GM21576 (cell line): ENCODE results near the gene WDHD1.
"Not testable (repeated sequence)": the region's sequence is repeated elsewhere in the genome, so short reads cannot be mapped to it uniquely, and the experiment has no call there.

ENCODE experiments used
- ATAC-seq: cut with Tn5 transposase; IDR thresholded peaks from one replicate; pipeline ENCODE4 v1.9.1; 2021; ENCODE audit warnings: mild to moderate bottlenecking, moderate library complexity; ENCODE audit not compliant: unreplicated experiment

The WDHD1 gene

DNA sequence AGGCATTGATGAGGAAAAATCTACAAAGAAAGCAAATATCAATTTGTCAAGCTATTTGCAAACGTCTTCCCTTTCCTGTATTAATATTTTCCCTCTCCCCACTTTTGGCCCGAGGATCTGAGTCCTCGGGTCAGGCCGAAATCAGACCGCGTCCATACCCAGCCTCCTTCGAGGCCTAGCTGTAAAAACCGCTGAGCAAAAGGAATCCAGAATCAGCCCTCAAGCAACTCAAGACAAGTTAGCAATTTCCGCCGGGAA lies 24.2 kb upstream of the WDHD1 start:
- peak; percentile 15 for ATAC-seq

DNA sequence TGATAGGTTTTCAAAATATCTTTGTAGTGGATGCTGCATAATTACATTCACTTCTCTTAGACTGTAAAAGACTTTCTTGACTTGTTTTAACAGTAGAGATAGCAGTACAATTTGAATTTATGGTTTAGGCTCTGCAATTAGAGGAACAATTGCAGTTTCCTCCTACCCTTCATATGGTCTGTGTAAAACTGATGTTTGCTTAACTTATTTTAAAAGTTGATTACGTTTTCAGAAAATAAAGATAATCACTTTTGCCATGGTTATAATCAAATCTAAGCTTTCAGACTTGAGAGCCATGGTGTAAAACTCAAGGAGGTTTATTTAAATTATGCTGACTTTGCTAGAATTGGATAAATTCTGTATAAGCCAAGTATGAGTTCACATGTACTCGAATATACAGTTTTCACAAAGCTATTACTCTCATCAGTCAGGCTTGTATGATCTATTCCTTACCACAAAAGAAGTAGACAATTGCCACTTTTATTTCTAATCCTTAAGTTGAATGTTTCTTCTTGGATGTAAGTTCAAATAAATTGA lies 22.1 kb upstream of the WDHD1 start:
- ATAC-seq = no peak

DNA sequence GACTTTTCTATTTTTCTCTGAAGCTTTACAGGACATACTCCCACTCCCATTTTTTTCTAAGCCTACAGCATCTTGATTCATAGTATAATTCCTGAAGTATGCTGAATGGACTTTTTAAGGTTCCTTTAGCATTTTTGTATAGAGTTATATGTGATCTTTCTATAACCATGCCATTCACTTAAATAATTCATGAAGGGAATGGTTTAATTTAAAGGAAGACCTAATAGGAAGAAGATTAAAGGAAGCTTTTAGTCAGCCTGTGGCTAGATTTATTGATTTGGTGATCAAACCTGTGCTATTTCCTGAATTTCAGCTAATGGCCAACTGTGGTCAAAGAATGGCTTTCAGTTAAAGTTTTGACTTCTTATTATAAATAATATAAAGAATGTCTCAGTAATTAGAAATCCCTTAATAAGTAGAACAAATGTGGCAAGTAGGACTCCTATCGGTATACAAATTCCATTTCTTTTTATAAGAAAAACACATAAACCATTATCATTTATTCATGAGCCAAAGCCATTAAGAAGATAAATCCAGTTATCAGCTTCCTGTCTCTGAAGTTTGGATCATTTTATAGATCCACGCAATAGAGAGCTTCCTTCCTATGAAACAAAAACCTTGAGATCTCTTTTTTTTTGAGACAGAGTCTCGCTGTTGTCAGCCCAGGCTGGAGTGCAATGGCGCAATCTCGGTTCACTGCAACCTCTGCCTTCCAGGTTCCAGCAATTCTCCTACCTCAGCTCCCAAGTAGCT lies 20.6 kb upstream of the WDHD1 start:
- no peak for ATAC-seq

DNA sequence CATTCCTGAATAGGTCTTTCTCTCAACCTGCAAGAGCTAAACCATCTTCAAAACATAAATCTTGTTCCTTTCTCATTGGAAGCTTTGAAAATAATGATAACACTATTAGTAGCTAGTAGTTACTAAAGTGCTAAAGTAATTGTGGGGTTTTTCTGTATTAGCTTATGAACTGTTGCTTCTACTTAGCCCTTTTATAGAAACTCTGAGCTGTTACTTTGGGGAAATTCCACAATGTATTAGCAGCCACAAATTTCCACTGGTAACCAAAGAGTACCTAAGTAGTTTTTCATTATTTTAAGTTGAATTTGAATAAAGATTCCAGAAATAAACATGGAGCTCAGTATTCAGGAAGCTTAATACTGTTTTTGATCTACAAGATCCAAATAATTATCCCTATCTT lies 18.2 kb upstream of the WDHD1 start:
- ATAC-seq = no peak

DNA sequence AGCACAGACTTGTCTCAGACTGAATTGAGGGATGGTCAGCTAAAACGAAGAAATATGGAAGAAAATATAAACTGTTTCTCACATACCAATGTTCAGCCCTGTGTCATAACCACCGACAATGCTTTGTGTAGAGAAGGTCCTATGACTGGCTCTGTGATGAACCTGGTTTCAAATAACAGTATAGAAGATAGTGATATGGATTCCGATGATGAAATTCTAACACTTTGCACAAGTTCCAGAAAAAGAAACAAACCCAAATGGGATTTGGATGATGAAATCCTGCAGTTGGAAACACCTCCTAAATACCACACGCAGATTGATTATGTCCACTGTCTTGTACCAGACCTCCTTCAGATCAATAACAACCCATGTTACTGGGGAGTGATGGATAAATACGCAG lies 16.6 kb upstream of the WDHD1 start:
- ATAC-seq = no peak

DNA sequence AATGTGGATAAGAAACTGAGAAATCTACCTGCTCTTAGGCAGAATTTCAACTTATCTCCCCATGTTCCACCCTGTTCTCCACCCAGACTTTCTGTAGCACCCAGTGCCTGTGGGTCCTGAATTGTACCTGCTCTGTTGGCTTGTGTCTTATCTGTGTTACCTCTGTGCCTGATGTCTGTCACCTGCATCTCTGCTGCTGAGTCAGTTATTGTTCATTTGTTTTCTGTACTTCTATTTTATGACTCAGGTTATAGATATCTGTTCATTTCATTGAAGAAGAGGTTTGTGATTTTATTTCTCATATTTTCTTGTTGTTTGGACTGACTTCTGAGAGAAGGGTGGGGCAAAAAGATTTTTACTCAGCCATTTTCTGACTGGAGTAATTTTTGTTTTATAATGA lies 11.8 kb upstream of the WDHD1 start:
- ATAC-seq = no peak

DNA sequence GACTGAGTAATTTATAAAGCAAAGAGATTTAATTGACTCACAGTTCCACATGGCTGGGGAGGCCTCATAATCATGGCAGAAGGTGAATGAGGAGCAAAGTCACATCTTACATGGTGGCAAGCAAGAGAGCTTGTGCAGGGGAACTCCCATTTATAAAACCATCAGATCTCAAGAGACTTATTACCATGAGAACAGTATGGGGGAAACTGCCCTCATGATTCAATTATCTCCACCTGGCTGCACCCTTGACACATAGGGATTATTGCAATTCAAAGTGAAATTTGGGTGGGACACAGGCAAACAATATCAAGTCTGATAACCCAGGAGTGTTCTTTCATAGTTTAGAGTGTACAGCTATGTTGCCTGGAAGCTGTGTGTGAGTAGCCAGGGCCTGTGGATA lies 11.1 kb upstream of the WDHD1 start:
- ATAC-seq = not testable (repeated sequence)

DNA sequence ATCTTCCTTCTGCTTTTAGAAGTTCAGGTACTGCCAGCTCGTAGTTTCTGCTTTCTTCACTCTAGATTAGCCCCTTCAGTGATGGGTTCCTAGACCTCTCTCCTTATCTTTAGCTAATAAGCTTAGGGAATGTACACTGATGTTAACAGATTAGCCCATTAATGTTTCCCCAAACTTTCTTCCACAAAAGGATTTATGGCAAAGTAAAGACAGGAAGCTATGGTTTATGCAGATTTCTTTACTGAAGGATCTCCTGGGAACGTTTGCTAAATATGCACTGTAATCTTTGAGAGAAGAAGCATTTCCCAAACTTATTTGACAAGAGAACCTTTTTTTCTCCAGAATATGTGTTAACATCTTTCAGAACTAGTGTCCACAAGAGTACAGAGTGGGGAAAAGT lies 4.3 kb upstream of the WDHD1 start:
- no peak for ATAC-seq

DNA sequence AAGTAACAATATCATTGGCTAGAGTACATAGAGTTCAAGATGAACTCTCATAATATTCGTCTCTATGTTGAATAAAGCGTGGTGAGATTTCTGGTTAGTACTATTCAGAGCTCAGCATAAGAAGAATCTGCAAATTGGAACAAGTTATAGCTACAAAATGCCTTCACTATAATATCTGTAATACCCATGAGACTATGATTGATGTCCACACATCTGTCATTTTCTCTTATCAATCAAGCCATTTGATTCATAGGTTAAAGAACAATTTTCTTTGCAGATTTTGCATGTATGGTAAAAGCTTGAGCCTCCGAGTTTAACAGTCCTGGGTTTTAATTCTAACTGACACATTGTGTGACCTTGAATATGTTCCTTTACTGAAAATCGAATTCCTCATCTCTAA lies 1.6 kb upstream of the WDHD1 start:
- no peak for ATAC-seq

DNA sequence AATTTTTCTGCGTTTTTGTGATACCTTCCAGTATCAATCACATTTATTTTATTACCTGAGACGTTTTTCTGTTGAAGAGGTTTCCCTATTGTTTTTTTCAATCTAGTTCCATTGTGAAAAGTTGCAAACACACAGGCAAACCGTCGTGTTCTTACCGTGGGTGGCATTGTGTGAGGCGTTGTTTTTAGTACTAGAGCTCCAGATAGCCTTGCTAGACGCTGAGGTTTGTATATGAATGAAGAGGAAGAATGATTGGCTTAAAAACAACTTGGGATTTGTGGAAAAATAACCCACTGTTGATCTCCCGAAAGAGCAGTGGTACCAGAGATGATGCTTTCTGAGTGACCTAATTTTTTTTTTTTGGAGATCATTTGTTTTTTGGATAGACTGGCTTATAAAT lies 1.2 kb upstream of the WDHD1 start:
- ATAC-seq = no peak

DNA sequence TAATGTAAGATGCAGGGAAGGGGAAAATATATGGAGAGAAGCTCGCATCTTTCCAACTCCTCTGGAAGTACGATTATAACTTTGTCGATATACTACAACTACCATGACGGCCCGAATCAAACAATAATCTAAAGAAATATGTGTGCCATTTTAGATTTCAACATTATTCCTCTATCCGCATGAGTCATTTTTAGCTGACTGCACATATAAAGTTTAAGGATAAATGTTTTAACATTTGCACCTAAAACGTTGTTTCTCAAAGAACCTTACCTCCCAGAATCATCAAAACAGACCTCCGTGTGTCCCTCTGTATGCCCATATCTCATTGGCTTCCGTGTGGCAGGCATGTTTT lies 482 bp downstream of the WDHD1 start:
- ATAC-seq = no peak

DNA sequence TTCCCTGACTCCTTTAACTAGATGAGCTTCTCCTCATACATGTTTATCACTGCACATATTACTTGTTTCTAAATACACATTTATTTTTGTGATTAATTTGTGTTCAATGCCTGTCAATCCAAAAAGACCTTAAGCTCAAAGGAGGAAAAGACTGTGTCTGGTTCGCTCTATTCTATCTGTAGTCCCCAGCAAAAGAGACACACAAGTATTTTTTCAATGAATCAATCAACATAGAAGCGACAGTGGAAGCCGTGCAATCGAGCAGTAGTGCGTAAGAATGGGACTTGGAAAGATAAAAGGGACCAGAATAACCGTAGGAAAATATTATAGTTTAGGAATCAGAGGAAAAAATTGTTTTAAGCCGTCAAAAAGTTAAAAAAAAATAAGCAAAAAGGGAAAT lies 951 bp downstream of the WDHD1 start:
- ATAC-seq = no peak

DNA sequence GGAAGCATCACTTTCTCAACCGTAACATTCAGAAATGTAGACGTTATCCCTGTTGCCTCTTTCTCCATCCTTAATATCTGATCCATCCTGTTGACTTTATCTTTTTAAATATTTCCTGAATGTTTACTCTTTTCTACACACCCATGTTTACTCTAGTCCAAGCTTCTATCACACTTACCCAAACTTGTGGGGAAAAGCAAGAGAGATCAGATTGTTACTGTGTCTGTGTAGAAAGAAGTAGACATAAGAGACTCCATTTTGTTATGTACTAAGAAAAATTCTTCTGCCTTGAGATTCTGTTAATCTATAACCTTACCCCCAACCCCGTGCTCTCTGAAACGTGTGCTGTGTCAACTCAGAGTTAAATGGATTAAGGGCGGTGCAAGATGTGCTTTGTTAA lies 2.5 kb downstream of the WDHD1 start:
- not testable (repeated sequence) for ATAC-seq

DNA sequence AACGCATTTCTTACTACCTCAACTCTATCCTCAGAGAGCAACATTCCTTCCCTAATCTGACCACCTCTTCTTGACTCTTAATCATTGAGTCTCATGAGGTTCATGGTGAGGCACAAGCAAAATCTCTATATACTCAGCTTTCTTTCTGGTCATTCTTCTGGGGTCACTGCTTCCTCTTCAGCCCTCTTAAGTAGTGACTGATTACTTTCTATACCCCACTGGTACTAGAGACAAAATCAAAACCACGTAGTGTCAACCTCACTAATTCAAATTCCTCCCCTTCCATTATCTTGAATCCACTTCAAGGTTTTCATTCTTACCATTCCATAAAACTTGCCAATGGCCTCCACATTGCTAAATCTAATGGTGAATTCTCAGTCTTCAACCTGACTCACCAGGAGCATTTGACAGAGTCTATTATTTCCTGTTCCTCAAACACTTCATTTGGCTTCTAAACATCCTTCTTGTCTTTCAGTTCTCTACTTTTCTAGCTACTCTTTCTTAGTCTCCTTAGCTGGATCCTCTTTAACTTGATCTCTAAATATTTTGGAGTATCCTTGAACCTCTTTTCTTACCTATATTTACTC lies 6.8 kb downstream of the WDHD1 start:
- ATAC-seq = no peak

DNA sequence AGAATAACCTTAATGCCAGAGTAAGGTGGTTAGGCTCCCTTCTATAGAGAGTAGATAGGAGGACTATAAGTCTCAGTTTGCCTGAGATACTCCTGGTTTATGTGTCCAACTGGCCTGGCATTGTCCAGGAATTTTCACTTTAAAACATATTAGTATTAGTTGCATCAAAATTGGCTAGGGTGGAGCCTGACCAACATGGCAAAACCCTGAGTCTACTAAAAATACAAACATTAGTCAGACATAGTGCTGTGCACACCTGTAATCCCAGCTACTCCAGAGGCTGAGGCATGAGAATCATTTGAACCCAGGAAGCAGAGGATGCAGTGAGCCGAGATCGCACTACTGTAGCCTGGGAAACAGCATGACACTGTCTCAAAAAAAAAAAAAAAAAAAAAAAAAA lies 11.9 kb downstream of the WDHD1 start:
- no peak for ATAC-seq

DNA sequence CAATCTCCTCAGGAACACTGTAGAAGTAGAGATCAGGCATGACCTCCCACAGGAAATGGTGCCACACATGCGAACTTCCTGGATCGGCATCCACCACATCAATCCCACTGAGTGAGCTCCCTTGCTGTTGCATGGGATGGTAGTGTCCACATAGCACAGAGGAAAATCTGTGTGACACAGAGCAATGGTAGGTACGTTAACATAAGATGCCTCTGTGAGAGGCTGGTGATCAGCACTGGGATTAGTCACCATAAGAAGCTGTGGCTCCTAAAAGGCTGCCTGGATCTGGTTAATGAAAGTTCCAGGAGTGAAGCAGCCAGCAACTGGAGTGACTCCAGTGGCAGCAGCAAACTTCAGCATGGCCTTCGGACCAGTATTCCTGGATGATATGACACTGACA lies 21.8 kb downstream of the WDHD1 start:
- no peak for ATAC-seq

DNA sequence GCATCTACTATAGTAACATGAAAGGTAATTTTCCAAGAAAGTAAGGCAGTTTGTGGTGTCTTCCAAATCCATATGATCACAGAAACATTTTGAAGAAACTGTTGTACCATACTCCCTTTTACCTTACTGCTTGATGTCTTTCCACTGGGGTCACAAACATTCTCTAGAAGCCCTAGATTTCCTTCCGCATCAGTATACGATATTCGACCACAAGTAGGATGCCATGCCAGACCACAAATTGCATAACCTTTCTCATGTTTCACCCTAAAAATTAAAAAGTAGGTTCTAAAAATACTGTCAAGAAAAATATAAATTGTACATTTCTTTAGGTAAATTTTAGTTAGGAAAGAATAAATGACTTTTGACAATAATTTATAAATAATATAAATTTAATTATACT lies 26.5 kb downstream of the WDHD1 start:
- ATAC-seq = no peak

DNA sequence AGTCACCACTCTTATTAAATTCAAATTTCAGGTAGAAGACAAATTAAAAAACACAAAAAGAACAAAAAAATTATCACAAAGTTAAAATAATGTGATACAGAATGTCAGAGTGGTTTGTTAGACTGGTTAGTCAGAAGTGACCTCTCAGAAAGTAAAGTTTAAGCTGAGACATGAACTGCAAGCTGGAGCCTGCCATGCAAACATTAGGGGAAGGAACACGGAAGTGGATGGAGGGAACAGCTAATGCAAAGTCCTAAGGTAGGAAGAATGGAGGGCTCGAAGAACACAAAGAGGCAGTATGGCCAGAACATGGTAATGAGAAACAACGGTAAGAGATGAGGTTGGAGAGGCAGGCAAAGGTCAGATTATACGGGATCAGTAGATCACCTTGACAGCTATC lies 41.7 kb downstream of the WDHD1 start:
- no peak for ATAC-seq

DNA sequence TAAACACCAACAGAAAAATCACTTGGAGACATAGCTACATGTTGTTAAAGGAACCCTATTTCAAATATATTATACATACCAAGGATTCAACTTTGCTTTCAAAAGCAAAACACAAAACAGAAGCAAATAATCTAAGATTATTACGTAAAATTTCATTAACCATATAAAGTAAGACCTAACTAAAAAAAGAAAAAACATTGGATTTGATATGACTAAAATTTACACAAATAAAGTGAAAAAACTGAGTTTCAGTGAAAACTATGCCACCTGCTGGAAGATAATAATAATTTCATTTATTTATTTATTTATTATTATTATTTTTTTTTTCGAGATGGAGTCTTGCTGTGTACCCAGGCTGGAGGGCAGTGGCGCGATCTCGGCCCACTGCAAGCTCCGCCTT lies 45.2 kb downstream of the WDHD1 start:
- ATAC-seq = no peak

DNA sequence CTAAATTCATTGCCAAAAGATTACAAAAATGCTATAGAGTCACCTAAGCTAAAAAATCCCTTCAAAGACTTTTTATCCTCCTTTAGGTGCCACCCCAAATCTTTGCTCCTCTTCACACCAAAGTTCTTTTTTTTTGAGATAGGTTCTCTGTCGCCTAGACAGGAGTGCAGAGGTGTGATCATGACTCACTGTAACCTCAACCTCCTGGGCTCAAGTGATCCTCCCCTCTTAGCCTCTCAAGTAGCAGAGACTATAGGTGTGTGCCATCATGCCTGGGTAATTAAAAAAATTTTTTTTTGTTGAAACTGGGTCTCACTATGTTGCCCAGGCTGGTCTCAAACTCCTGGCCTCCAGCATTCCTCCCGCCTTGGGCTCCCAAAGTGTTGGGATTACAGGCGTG lies 47.9 kb downstream of the WDHD1 start:
- ATAC-seq = no peak

DNA sequence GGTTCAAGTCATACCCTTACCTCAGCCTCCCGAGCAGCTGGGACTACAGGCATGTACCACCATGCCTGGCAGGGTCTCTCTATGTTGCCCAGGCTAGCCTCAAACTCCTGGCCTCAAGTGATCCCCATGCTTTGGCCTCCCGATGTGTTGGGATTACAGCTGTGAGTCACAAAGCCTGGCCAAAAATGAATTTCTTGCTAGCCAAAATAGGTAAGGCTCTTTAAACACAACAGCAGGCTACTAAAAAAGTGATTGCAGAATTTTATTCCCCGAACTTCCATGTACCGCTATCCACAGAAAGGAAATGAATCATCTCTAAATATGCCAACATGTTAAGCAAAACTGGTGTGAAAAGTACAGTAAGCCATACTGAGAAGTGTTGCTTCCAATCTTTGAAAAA lies 50.6 kb downstream of the WDHD1 start:
- no peak for ATAC-seq

DNA sequence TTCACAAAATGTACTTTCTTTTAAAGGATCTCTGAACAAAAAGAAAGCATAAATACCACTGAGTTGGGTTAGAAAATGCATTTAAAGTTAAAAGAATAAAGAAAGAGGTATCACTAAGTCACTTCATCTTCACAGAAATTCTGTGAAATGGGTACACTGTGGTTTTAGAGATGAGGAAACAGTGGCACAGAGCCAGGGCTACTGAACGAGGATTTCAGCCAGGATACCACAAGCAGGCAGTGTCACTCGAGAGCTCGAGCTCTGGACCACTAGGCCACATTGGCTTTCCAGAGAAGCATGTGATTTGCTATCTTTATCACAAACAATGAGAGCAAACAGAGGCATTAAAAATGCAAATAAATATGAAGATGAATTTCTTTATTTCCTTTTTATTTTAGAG lies 51.0 kb downstream of the WDHD1 start:
- ATAC-seq = no peak

DNA sequence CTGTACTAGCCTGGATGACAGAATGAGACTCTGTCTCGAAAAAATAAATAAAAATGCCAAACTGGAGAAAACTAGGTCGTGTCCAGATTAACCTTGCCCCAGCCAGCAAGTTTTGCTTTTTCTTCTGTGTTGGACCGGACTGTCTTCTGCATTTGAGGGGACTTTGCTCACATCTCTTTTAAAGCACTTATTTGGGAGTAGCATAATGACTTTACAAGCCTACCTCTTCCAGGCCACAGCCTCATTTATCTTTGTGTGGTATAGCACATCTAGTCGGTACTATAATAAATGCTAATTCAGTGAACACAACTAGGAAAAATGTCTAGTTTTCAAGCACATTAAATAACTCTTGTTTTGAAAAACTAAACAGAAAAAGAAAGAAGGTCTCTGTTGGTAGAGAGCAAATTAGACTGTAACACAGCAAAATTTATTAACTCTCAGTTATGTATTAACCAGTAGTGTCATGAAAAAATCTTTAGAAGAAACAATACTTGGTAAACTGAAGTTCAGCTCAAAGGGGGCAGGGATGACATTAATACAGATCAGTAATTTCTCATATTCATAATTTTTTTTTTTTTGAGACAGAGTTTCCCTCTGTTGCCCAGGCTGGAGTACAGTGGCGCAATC lies 52.0 kb downstream of the WDHD1 start:
- ATAC-seq = no peak
